DOHH2 (cell line): Measurements from ENCODE around the gene STAM2.

Source experiments
- EZH2phosphoT487 ChIP-seq: fragments of 200-600 bp; sonication (generic); IDR thresholded peaks from 2 replicates; pipeline ENCODE4 v1.6.1; 2017; ENCODE audit warnings: borderline replicate concordance, mild to moderate bottlenecking, antibody characterized with exemption, low read length, moderate library complexity, mixed read lengths
- TF ChIP-seq, protein P1 (sequence below): fragments of 200-600 bp; sonication (generic); IDR thresholded peaks from one replicate; pipeline ENCODE4 v1.5.1; 2014; ENCODE audit warnings: antibody characterized with exemption, mild to moderate bottlenecking, low read depth, low read length; ENCODE audit not compliant: poor library complexity, severe bottlenecking

DNA sequence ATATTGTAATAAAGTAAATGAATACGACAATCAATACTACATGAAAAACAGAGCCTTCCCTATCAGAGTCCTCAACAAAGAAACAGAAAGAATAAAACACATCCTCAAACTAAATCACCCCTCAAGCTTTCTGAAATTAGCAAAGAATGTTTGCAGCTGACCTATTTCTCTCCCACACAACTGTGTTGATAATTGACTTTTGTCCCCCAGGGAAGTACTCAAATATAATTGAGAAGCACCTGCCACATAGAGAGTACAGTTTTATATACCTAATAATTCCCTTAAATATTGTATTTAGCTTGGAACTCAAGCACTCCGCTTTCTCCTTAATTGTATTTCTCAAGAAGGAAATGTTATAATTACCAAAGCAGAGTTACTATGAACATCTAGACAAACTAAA, 89.3 kb downstream of the STAM2 start:
- TF ChIP-seq, protein P1, sequence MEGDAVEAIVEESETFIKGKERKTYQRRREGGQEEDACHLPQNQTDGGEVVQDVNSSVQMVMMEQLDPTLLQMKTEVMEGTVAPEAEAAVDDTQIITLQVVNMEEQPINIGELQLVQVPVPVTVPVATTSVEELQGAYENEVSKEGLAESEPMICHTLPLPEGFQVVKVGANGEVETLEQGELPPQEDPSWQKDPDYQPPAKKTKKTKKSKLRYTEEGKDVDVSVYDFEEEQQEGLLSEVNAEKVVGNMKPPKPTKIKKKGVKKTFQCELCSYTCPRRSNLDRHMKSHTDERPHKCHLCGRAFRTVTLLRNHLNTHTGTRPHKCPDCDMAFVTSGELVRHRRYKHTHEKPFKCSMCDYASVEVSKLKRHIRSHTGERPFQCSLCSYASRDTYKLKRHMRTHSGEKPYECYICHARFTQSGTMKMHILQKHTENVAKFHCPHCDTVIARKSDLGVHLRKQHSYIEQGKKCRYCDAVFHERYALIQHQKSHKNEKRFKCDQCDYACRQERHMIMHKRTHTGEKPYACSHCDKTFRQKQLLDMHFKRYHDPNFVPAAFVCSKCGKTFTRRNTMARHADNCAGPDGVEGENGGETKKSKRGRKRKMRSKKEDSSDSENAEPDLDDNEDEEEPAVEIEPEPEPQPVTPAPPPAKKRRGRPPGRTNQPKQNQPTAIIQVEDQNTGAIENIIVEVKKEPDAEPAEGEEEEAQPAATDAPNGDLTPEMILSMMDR = no peak
- no peak for TF ChIP-seq EZH2phosphoT487
